SK-N-SH treated with all-trans-retinoic acid at 6 μM for 48 hours (cell line): ENCODE measurements around the gene SPATA18.

Experiments used
- ATAC-seq: fragments of 200-7000 bp; cut with Tn5 transposase; 3 replicates; pipeline ENCODE4 v1.9.1; 2020; ENCODE audit warnings: mild to moderate bottlenecking, moderate library complexity
- BACH2 ChIP-seq: fragments of 250-450 bp; sonication (Bioruptor Pico); IDR thresholded peaks from 2 replicates; pipeline ENCODE4 v1.9.0; 2021; ENCODE audit warnings: mild to moderate bottlenecking, borderline replicate concordance
- ESRRG ChIP-seq: fragments of 250-450 bp; sonication (Bioruptor Pico); IDR thresholded peaks from 2 replicates; pipeline ENCODE4 v1.6.1; 2021; ENCODE audit warnings: mild to moderate bottlenecking
- GLIS3 ChIP-seq: fragments of 250-450 bp; sonication (Bioruptor Pico); IDR thresholded peaks from 2 replicates; pipeline ENCODE4 v1.5.0; 2020; ENCODE audit warnings: mild to moderate bottlenecking, moderate library complexity
- ISL1 ChIP-seq: fragments of 250-450 bp; sonication (Bioruptor Pico); IDR thresholded peaks from 2 replicates; pipeline ENCODE4 v2.1.2; 2022; ENCODE audit warnings: mild to moderate bottlenecking, moderate library complexity
- PPARA ChIP-seq: fragments of 250-450 bp; sonication (Bioruptor Pico); IDR thresholded peaks from 2 replicates; pipeline ENCODE4 v1.5.0; 2020; ENCODE audit warnings: mild to moderate bottlenecking, borderline replicate concordance
- SNAI2 ChIP-seq: fragments of 250-450 bp; sonication (Bioruptor Pico); IDR thresholded peaks from 2 replicates; pipeline ENCODE4 v1.5.0; 2020; ENCODE audit warnings: mild to moderate bottlenecking, moderate library complexity
- TCF4 ChIP-seq: fragments of 250-450 bp; sonication (Bioruptor Pico); IDR thresholded peaks from 2 replicates; pipeline ENCODE4 v1.8.0; 2021; ENCODE audit warnings: mild to moderate bottlenecking, moderate library complexity, borderline replicate concordance
- TOX ChIP-seq: fragments of 250-450 bp; sonication (Bioruptor Pico); IDR thresholded peaks from 2 replicates; pipeline ENCODE4 v1.8.0; 2021; ENCODE audit warnings: mild to moderate bottlenecking, moderate library complexity, borderline replicate concordance
- ZC3H10 ChIP-seq: fragments of 250-450 bp; sonication (Bioruptor Pico); IDR thresholded peaks from 2 replicates; pipeline ENCODE4 v1.5.1; 2021; ENCODE audit warnings: mild to moderate bottlenecking, moderate library complexity
- ZFP3 ChIP-seq: fragments of 250-450 bp; sonication (Bioruptor Pico); IDR thresholded peaks from 2 replicates; pipeline ENCODE4 v1.5.0; 2020; ENCODE audit warnings: mild to moderate bottlenecking, moderate library complexity
- ZFP30 ChIP-seq: fragments of 450-650 bp; formaldehyde crosslinking; IDR thresholded peaks from 2 replicates; pipeline ENCODE4 v1.5.0; 2022; ENCODE audit warnings: mild to moderate bottlenecking, moderate library complexity
- ZNF70 ChIP-seq: fragments of 450-650 bp; formaldehyde crosslinking; IDR thresholded peaks from 2 replicates; pipeline ENCODE4 v1.5.0; 2020; ENCODE audit warnings: mild to moderate bottlenecking, moderate library complexity
- TF ChIP-seq, protein P1 (sequence below): fragments of 250-450 bp; sonication (Bioruptor Pico); IDR thresholded peaks from 2 replicates; pipeline ENCODE4 v1.5.0; 2020; ENCODE audit warnings: mild to moderate bottlenecking, moderate library complexity
- TF ChIP-seq, protein P2 (sequence below): fragments of 250-450 bp; sonication (Bioruptor Pico); IDR thresholded peaks from 2 replicates; pipeline ENCODE4 v1.8.0; 2020; ENCODE audit warnings: mild to moderate bottlenecking, moderate library complexity, borderline replicate concordance
- TF ChIP-seq, protein P3 (sequence below): fragments of 250-450 bp; sonication (Bioruptor Pico); IDR thresholded peaks from 2 replicates; pipeline ENCODE4 v1.8.0; 2021; ENCODE audit warnings: low read depth, mild to moderate bottlenecking, moderate library complexity, borderline replicate concordance
- TF ChIP-seq, protein P4 (sequence below): fragments of 250-450 bp; sonication (Bioruptor Pico); IDR thresholded peaks from 2 replicates; pipeline ENCODE4 v1.5.1; 2021; ENCODE audit warnings: mild to moderate bottlenecking, moderate library complexity
- TF ChIP-seq, protein P5 (sequence below): fragments of 250-450 bp; sonication (Bioruptor Pico); IDR thresholded peaks from 2 replicates; pipeline ENCODE4 v1.5.1; 2020; ENCODE audit warnings: low read depth, mild to moderate bottlenecking, moderate library complexity

SPATA18 gene

DNA sequence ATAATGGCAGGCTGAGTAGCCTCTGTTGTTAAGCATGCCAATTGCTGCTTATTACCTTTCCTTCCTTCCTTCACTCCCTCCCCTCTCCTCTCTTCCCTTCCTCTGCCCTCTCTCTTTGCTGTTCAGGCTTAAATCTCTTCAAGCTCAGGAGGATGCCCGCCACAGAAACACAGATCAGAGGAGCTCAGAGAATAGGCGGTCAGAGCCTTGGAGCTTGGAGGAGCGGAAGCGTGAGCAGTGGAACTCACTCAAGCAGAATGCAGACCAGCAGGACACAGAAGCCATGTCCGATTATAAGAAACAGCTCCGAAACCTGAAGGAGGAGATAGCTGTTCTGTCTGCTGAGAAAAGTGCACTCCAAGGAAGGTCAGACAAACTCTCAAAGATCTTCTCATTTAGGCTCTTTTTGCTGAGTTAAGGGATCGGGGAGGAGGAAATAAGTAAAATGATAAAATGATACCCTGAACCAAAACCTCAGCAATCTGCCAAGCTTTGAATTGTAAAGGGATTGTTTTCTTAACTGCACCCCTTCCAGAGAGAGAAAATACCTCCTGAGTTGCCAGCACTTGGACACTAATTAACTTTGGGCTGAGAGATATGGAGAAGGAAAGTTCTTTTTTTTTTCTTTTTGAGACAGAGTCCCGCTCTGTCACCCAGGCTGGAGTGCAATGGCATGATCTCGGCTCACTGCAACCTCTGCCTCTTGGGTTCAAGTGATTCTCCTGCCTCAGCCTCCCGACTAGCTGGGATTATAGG, 20.9 kb downstream of the SPATA18 start (continued):
- TF ChIP-seq, protein P1, sequence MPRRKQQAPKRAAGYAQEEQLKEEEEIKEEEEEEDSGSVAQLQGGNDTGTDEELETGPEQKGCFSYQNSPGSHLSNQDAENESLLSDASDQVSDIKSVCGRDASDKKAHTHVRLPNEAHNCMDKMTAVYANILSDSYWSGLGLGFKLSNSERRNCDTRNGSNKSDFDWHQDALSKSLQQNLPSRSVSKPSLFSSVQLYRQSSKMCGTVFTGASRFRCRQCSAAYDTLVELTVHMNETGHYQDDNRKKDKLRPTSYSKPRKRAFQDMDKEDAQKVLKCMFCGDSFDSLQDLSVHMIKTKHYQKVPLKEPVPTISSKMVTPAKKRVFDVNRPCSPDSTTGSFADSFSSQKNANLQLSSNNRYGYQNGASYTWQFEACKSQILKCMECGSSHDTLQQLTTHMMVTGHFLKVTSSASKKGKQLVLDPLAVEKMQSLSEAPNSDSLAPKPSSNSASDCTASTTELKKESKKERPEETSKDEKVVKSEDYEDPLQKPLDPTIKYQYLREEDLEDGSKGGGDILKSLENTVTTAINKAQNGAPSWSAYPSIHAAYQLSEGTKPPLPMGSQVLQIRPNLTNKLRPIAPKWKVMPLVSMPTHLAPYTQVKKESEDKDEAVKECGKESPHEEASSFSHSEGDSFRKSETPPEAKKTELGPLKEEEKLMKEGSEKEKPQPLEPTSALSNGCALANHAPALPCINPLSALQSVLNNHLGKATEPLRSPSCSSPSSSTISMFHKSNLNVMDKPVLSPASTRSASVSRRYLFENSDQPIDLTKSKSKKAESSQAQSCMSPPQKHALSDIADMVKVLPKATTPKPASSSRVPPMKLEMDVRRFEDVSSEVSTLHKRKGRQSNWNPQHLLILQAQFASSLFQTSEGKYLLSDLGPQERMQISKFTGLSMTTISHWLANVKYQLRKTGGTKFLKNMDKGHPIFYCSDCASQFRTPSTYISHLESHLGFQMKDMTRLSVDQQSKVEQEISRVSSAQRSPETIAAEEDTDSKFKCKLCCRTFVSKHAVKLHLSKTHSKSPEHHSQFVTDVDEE (CRISPR knock-in tag) = no peak
- TF ChIP-seq ZC3H10 (CRISPR knock-in tag) (no peak), SNAI2 (CRISPR knock-in tag) (no peak), ZFP30 (CRISPR knock-in tag) (no peak), TCF4 (CRISPR knock-in tag) (no peak)

DNA sequence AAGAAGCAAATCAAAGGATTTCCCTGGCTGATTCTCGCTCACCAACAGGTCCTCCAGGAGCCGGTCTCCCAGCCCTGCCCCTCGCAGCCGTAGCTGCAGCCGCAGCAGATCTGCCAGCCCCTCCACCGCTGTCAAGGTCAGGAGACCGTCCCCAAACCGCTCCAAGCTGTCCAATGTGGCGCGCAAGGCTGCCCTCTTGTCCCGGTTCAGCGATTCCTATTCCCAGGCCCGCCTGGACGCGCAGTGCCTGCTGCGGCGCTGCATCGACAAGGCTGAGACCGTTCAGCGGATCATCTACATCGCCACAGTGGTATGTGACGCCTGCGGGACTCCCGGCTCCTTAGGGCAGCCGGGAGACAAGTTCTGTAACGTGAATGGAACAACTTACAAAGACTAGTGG, 25.6 kb downstream of the SPATA18 start:
- TF ChIP-seq ZC3H10 (CRISPR knock-in tag) (no peak), ESRRG (CRISPR knock-in tag) (no peak), ZFP3 (CRISPR knock-in tag) (no peak), GLIS3 (CRISPR knock-in tag) (no peak), ZFP30 (CRISPR knock-in tag) (no peak), BACH2 (CRISPR knock-in tag) (no peak), ISL1 (CRISPR knock-in tag) (no peak), PPARA (CRISPR knock-in tag) (no peak), TCF4 (CRISPR knock-in tag) (no peak), TOX (no peak), ZNF70 (no peak)
- TF ChIP-seq, protein P2, sequence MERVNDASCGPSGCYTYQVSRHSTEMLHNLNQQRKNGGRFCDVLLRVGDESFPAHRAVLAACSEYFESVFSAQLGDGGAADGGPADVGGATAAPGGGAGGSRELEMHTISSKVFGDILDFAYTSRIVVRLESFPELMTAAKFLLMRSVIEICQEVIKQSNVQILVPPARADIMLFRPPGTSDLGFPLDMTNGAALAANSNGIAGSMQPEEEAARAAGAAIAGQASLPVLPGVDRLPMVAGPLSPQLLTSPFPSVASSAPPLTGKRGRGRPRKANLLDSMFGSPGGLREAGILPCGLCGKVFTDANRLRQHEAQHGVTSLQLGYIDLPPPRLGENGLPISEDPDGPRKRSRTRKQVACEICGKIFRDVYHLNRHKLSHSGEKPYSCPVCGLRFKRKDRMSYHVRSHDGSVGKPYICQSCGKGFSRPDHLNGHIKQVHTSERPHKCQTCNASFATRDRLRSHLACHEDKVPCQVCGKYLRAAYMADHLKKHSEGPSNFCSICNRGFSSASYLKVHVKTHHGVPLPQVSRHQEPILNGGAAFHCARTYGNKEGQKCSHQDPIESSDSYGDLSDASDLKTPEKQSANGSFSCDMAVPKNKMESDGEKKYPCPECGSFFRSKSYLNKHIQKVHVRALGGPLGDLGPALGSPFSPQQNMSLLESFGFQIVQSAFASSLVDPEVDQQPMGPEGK (CRISPR knock-in tag) = no peak
- TF ChIP-seq, protein P3, sequence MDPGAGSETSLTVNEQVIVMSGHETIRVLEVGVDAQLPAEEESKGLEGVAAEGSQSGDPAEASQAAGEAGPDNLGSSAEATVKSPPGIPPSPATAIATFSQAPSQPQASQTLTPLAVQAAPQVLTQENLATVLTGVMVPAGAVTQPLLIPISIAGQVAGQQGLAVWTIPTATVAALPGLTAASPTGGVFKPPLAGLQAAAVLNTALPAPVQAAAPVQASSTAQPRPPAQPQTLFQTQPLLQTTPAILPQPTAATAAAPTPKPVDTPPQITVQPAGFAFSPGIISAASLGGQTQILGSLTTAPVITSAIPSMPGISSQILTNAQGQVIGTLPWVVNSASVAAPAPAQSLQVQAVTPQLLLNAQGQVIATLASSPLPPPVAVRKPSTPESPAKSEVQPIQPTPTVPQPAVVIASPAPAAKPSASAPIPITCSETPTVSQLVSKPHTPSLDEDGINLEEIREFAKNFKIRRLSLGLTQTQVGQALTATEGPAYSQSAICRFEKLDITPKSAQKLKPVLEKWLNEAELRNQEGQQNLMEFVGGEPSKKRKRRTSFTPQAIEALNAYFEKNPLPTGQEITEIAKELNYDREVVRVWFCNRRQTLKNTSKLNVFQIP (CRISPR knock-in tag) = no peak
- TF ChIP-seq, protein P4, sequence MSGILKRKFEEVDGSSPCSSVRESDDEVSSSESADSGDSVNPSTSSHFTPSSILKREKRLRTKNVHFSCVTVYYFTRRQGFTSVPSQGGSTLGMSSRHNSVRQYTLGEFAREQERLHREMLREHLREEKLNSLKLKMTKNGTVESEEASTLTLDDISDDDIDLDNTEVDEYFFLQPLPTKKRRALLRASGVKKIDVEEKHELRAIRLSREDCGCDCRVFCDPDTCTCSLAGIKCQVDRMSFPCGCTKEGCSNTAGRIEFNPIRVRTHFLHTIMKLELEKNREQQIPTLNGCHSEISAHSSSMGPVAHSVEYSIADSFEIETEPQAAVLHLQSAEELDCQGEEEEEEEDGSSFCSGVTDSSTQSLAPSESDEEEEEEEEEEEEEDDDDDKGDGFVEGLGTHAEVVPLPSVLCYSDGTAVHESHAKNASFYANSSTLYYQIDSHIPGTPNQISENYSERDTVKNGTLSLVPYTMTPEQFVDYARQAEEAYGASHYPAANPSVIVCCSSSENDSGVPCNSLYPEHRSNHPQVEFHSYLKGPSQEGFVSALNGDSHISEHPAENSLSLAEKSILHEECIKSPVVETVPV = no peak
- TF ChIP-seq, protein P5, sequence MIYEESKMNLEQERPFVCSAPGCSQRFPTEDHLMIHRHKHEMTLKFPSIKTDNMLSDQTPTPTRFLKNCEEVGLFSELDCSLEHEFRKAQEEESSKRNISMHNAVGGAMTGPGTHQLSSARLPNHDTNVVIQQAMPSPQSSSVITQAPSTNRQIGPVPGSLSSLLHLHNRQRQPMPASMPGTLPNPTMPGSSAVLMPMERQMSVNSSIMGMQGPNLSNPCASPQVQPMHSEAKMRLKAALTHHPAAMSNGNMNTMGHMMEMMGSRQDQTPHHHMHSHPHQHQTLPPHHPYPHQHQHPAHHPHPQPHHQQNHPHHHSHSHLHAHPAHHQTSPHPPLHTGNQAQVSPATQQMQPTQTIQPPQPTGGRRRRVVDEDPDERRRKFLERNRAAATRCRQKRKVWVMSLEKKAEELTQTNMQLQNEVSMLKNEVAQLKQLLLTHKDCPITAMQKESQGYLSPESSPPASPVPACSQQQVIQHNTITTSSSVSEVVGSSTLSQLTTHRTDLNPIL (CRISPR knock-in tag) = no peak
- TF ChIP-seq, protein P1 (CRISPR knock-in tag) = no peak
- ATAC-seq = peak; percentile 72
